ENCODE results near the gene NPL.

Gene NPL

DNA sequence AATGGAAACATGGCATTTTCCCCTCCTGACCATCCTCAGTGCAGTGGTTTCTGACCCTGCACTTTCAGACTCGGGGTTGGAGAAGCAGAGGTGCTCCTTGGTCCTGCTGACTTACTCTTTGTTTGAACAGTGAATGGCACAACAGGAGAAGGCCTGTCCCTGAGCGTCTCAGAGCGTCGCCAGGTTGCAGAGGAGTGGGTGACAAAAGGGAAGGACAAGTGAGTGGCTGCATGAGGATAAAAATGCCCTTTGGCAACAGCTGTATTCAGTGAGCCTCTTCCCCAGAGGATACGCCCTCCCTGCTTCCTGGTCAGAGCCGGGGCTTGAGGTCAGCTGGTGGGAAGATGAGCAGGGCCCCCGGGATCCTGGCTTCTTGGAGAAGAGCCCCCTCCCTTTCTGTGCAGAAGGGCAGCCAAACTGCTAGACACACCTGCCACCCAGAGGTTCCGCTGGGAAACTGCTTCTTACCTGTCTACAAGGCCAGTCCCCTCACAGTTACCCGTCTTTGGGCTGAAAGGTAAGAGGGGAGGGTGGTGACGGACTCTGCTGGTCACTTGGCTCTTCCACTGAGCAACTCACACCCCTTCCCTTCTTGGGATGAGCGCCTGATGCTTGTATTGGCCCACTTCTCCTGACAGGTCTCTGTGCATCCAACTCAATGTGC, 16.6 kb downstream of the NPL start:
- H3K27ac ChIP-seq, result no peak overlapping the region
- TF ChIP-seq, protein P1, sequence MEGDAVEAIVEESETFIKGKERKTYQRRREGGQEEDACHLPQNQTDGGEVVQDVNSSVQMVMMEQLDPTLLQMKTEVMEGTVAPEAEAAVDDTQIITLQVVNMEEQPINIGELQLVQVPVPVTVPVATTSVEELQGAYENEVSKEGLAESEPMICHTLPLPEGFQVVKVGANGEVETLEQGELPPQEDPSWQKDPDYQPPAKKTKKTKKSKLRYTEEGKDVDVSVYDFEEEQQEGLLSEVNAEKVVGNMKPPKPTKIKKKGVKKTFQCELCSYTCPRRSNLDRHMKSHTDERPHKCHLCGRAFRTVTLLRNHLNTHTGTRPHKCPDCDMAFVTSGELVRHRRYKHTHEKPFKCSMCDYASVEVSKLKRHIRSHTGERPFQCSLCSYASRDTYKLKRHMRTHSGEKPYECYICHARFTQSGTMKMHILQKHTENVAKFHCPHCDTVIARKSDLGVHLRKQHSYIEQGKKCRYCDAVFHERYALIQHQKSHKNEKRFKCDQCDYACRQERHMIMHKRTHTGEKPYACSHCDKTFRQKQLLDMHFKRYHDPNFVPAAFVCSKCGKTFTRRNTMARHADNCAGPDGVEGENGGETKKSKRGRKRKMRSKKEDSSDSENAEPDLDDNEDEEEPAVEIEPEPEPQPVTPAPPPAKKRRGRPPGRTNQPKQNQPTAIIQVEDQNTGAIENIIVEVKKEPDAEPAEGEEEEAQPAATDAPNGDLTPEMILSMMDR (conservative IDR thresholded peaks at IDR 0.05), result peak; percentile 23
- no peak for TF ChIP-seq ZFX (IDR thresholded peaks at IDR 0.05)

DNA sequence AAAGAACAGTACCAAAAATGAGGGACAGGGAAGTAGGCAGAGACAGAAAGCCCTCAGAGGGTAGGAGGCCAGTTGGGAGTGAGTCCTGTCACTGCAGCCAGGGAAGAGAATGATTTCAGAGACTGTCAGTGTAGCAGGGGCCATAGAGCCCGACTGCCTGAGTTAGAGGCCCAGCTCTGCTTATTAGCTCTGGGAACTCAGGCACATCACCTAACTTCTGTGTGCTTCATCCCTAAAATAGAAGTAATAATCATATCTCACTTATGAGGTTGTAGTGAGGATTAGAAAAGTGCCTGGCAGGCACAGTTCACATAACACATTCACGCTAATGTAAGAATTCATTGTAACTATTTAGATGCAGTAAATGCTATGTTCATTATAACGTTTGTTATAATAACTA, 18.3 kb downstream of the NPL start:
- no peak for TF ChIP-seq ZFX (IDR thresholded peaks at IDR 0.05)
- TF ChIP-seq, protein P1 (conservative IDR thresholded peaks at IDR 0.05), result no peak
- no peak overlapping the region for H3K27ac ChIP-seq

DNA sequence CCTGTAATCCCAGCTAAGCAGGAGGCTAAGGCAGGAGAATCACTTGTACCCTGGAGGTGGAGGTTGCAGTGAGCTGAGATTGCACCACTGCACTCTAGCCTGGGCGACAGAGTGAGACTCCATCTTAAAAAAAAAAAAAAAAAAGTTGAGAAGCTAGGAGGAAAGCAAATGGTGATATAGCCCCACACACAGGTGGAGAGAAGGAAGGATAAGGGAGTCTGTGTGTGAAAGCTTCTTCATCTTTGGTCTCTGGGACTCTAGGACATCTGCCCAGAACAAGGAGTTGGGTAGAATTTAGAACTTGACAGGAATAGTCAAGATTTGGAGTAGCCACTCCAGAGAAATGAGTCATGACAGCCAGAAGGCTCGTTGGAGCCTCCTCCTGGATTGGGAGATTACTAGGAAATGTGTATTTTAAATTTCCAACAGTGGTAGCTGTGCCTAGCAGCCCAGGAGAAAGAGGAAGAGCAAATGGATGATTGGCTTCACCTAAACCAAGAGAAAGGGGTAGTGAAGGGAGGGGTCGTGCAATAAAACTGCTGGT, 19.9 kb downstream of the NPL start:
- H3K27ac ChIP-seq, result no peak overlapping the region
- TF ChIP-seq, protein P1 (conservative IDR thresholded peaks at IDR 0.05), result no peak
- no peak for TF ChIP-seq ZFX (IDR thresholded peaks at IDR 0.05)

DNA sequence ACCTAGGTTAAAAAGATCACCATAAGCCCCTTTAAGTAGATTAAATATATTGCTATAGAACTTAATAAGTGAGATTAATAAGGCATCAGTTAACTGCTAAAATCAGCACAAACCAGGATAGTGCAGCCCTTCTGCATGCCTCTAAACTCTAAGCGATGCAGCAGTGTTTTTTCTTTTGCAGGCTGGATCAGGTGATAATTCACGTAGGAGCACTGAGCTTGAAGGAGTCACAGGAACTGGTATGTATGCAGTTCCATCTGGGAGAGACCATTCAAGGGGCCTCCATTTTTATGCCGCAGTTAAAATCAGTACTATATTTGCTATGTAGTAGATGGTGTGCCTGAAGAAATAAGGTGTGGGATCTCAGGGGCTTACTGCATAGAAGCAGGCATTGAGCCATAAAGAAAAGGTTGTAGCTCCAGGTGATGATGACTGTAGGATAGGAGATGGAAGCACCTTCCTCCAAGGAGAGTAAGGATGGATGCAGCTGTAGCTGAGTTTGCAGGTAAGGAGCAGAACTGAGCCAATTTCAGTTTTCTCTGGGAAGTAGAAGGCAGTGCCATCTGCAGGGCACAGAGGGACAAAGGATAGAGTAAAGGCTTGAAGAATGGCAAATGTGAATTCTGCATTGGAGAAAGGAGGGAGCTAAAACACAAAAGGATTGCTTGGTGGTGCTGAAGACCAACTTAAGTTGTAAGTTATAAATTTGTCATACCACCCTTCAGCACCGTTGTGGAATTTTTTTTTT, 22.6 kb downstream of the NPL start:
- no peak for TF ChIP-seq ZFX (IDR thresholded peaks at IDR 0.05)
- TF ChIP-seq, protein P1 (conservative IDR thresholded peaks at IDR 0.05), result peak; percentile 19
- no peak overlapping the region for H3K27ac ChIP-seq

DNA sequence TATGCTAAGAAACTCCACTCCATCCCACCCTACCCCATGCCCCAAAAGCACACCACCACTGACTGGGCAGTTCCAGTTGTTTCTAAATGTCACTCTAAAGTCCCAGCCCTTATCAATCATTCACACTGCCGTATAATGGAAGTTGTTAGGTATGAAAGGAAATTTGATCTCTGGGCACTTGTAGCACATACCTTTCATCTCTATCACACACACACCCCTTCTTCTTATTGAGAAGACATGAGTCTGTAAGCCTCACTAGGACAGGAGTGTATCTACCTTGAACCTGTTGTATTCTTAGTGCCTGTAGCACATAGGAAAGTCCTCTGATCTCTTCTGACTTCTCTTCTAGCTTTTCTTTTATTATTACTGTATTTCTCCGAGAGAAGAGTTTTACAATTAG, 27.3 kb downstream of the NPL start:
- no peak for TF ChIP-seq ZFX (IDR thresholded peaks at IDR 0.05)
- TF ChIP-seq, protein P1 (conservative IDR thresholded peaks at IDR 0.05), result no peak
- no peak overlapping the region for H3K27ac ChIP-seq

DNA sequence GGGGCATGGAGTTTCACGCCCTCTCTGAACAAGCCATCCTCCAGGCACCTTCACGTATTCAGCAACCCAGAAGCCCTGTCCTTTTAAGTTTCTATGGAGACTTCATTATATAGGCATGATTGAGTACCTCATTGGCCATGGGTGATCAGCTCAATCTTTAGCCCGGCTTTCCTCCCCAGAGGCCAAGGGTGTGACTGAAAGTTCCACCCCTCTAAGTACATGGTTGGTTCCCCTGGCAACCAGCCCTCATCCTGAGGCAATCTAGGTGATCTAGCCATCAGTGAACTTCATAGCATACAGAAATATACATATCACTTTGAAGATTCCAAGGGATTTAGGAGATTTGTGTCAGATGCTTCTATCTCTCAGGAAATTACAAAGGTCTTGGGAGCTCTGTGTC, 28.2 kb downstream of the NPL start:
- H3K27ac ChIP-seq, result no peak overlapping the region

More for the DNA sequence above, 28.2 kb downstream of the NPL start:
- TF ChIP-seq, protein P1 (conservative IDR thresholded peaks at IDR 0.05), result no peak
- no peak for TF ChIP-seq ZFX (IDR thresholded peaks at IDR 0.05)
